GM20000 (cell line): ENCODE results near the gene TSPOAP1.

Experiments
- DNase-seq: peaks from one replicate; pipeline ENCODE4 v3.0.0; 2012; ENCODE audit warnings: low spot score
- CTCF ChIP-seq: IDR thresholded peaks from 2 replicates; pipeline ENCODE4 v1.5.1; 2012; ENCODE audit warnings: mild to moderate bottlenecking, control low read depth; ENCODE audit errors: extremely low read depth, missing control alignments

The TSPOAP1 gene

GRCh38 chr17:58358408-58359172 lies 30.0 kb upstream of the TSPOAP1 start:
- TF ChIP-seq CTCF = no peak
- no peak for DNase-seq

GRCh38 chr17:58357312-58358297 lies 29.0 kb upstream of the TSPOAP1 start:
- no peak for TF ChIP-seq CTCF
- no peak for DNase-seq

GRCh38 chr17:58356231-58356630 lies 27.6 kb upstream of the TSPOAP1 start:
- no peak for DNase-seq
- TF ChIP-seq CTCF = no peak

- no peak for TF ChIP-seq CTCF
- DNase-seq = no peak
These were observed 26.1 kb upstream of the TSPOAP1 start for GRCh38 chr17:58354541-58355216.

- no peak for TF ChIP-seq CTCF
- no peak for DNase-seq
These were observed 24.8 kb upstream of the TSPOAP1 start for GRCh38 chr17:58353389-58353825.

GRCh38 chr17:58352596-58353388 lies 24.2 kb upstream of the TSPOAP1 start:
- TF ChIP-seq CTCF = no peak
- DNase-seq = no peak
